Measurements from ENCODE around the gene TEPSIN. TPM values are rescaled to one million over a fixed set of nuclear protein-coding genes. Genes with fewer than 3 reads are reported as not detected.

The TEPSIN gene
- total and polyA plus RNA-seq, 2 of the 13 experiments (the other 11 are each of a cell fraction or from before 2014, with no cell fraction given), result 16.1 to 18.8 TPM

- TF ChIP-seq ZNF407 (CRISPR knock-in tag; IDR thresholded peaks at IDR 0.05; ENCODE audit: not compliant biosample characterization) (peak; percentile 14), ZNF253 (CRISPR knock-in tag; IDR thresholded peaks at IDR 0.05; ENCODE audit: borderline replicate concordance) (peak; percentile 81; the same call in 1 of the 2 replicates), ZNF549 (CRISPR knock-in tag; IDR thresholded peaks at IDR 0.05) (no peak), SRY (CRISPR knock-in tag; IDR thresholded peaks at IDR 0.05) (peak; percentile 51; the same call in 1 of the 2 replicates), HNRNPLL (IDR thresholded peaks at IDR 0.05; ENCODE audit: low read depth, low read length, poor library complexity, severe bottlenecking) (no peak), ZBTB34 (CRISPR knock-in tag; IDR thresholded peaks at IDR 0.05) (no peak), NR2F2 (IDR thresholded peaks at IDR 0.05; ENCODE audit: borderline replicate concordance, low read depth) (0 out of 2 replicates have a peak, but pooled peaks have one; percentile 10), ARHGAP35 (CRISPR knock-in tag; IDR thresholded peaks at IDR 0.05; ENCODE audit: borderline replicate concordance) (0 out of 2 replicates have a peak, but pooled peaks have one; percentile 36), RCOR2 (CRISPR knock-in tag; IDR thresholded peaks at IDR 0.05) (no peak), ZBTB40 (IDR thresholded peaks at IDR 0.05) (no peak), ZBTB40 (CRISPR knock-in tag; IDR thresholded peaks at IDR 0.05) (peak; percentile 24; the same call in 1 of the 2 replicates)
Observed at GRCh38 chr17:81222620-81222905, 16.3 kb downstream of the TEPSIN start (continued).
